ENCODE data around the gene GNPDA2.
"Not testable (repeated sequence)": the region's sequence is repeated elsewhere in the genome, so short reads cannot be mapped to it uniquely, and the experiment has no call there.

Gene GNPDA2

DNA sequence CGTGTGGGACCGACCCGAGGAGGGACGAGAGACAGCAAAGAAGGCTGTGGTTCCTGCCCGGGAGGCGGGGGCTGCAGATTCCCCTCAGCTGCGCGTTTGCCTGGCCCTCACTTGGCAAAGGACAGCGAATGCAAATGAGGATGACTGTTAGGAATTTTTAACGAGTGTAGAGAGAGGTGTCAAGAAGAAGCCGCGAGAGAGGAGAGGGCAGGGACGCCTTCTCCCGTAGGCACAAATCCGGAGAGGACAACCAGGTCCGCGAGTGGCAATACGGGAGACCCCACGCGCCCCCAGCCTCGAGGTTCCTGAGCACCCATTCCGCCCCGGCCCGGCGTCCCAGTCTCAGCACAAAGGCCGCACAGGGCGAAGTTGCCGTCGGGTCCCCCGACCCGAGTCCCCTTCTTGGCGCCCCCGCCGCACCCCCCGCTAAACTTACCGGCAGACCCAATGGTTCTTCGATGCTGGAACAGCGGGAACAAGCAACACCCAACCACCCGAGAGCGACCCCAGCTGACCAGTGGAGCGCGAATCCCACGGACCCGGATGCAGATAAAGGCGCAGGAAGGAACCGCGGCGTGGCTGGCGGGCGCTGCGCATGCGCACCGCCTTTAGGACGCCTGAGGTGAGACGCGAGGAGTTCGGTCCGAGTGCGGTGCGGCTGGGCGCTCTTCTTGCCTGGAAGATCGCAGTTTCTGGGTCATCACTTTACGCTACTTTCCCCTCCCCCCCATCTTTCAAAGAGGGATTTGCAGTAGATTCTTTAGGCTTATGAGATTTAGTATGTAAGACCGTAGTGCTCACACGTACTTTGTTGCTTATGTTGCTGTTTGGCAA is at the start of gene GNPDA2:
GNPDA2 (minus strand) TSS at position 519 of the 834 bp plus-strand sequence. CDS start 4,349 bp downstream, outside the sequence.
- peak; percentile 86 for DNase-seq

- no peak for DNase-seq
Observed at GRCh38 chr4:44772340-44772739, 46.0 kb upstream of the GNPDA2 start.

- no peak for DNase-seq
Observed at GRCh38 chr4:44771789-44772188, 45.4 kb upstream of the GNPDA2 start.

- DNase-seq, result no peak
Observed at GRCh38 chr4:44766453-44766852, 40.1 kb upstream of the GNPDA2 start.

GRCh38 chr4:44765116-44765515 is 38.8 kb upstream of the GNPDA2 start:
- no peak for DNase-seq

DNA sequence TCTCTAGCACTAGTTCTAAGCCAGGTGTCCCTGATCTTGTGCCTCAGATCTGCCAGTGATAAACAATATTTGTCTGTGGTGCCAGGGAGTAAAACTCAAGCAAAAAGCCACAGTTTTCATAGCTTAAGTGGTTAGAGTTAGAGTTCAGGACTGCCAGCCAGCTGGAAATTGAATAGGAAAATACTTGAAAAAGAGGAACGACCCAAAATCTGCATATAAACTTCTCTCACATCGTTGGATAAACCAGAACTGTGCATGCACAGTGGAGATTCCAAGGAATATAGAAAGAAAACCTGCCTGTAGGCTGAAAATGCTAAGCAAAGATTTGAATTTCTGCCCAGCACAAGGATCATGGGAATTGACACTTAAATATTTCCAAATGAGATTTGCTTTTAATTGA is 35.0 kb upstream of the GNPDA2 start:
- no peak for DNase-seq

- no peak for DNase-seq
Observed at GRCh38 chr4:44760142-44760898, 34.0 kb upstream of the GNPDA2 start.

DNA sequence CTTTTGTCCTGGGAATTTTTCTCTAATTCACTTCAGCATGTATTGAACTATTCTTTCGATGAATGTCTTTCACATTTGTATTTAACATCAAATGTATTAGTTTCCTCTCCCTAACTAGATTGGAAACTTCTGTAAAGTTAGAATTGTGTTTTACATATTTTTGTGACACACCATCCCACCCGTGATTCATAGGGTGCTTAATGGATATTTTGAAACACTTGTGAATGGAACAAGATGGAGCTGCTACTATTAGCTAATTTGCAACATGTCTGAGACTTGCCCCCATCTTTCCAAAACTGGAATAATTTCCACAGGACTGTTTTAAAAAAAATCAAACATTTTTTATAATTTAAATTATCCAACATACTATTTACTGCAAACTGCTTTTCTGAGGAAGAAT is 30.2 kb upstream of the GNPDA2 start:
- no peak for DNase-seq

GRCh38 chr4:44740201-44740600 is 13.8 kb upstream of the GNPDA2 start:
- DNase-seq, result no peak

- no peak for DNase-seq
Observed at GRCh38 chr4:44738615-44739014, 12.3 kb upstream of the GNPDA2 start.

DNA sequence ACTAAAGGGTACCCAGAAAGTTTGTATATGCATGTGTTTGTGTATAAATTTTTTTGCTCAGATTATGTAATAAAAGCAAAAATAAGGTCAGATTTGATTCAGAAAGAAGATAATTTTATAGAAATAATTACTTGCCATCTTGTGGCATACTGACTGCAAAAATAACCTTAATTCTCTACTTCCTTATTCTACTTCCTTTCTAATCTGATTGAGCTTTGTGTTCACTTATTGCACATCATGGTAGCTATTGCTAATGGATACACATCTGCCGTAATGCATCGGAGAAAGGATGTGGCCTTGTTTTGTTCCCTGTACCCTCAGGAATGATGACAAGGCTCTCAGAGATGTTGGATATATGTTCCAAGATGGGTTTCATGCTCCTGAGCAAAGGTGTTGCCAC is 10.5 kb upstream of the GNPDA2 start:
- no peak for DNase-seq

DNA sequence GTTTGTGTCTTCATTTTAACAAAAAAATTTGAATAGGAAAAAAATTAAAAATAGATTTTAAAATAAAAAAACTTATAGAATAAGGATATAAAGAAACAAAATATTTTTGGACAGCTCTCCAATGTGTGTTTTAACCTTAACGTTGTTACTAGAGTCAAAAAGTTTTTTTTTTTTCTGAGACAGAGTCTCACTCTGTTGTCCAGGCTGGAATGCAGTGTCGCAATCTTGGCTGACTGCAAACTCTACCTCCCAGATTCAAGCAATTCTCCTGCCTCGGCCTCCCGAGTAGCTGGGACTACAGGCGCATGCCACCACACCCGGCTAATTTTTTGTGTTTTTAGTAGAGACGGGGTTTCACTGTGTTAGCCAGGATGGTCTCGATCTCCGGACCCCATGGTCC is 2.3 kb upstream of the GNPDA2 start:
- DNase-seq, result not testable (repeated sequence)

DNA sequence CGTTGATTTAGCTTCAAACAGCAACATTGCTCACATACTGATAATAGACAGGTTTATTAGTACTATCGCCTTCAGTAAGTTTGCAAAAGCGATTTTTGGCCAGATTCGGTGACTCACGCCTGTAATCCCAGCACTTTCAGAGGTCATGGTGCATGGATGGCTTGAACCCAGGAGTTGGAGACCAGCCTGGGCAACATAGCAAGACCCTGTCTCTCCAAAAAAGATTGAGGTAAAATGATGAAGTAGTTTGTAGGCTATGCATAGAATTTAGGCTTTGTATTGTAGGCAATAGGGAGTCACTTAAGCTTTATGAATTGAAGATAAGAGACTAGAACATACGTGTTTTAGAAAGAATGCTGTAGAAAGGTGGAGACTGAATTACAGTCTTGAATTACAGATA is 1.1 kb upstream of the GNPDA2 start:
- no peak for DNase-seq

GRCh38 chr4:44725726-44726037 is 674 bp downstream of the GNPDA2 start:
- DNase-seq, result no peak

DNA sequence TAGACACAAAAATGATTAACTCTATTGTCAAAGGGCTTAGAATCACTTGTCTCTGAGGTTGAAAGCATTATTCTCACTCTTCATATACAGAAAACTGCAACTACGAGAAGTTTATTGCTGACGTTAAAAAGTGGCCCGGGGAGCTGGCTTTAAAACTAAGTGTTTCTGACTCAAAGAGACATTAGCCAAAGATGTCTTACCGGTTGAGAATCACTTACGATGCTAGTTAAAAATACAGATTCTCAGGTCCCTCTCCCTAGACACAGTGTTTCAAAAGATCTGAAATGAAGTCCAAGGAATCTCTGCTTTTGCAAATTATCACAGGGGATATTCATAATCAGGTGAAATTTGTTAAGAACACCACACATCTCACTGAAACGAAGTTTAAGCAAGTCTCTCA is 1.2 kb downstream of the GNPDA2 start:
- no peak for DNase-seq

- DNase-seq, result no peak
Observed at GRCh38 chr4:44722001-44722400, 4.4 kb downstream of the GNPDA2 start.

DNA sequence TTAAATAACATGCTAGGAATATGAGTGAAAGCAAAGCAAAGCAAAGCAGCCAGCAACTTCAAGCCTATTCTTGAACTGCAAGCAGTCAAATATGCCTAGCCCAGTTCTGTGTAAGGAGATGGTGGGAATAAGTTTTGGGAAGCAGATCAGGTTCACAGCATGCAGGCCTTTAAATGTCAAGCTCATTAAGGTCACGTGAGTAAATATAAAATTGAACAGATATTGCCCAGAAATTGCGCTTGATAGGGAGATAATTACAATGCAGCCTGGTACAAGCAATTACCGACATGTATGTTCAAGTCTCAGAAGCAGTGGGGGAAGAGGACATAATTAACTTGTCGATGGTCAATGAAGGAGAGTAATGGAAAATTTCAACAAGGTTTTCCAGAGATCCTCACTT is 6.0 kb downstream of the GNPDA2 start:
- no peak for DNase-seq

DNA sequence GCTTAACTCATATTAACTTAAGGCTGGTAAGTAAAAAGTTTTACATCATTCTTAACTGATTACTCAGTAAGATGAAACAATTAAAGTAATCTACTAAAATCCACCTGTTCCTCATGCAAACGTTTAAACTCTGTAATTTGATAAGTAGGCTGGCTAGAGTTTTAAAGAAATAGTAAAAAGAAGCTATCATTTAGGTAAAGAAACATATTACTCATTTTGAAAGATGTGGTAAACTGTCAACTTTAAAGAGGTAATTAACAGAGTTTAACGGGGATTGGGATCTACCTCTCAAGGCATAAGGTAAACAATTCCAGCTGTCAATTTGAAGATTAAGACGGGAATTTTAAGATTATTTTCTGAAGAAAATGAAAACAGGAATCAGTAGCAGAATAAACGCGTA is 9.8 kb downstream of the GNPDA2 start:
- no peak for DNase-seq

- DNase-seq, result no peak
Observed at GRCh38 chr4:44713125-44713524, 13.2 kb downstream of the GNPDA2 start.

GRCh38 chr4:44704673-44705072 is 21.7 kb downstream of the GNPDA2 start:
- no peak for DNase-seq

GRCh38 chr4:44701037-44701436 is 25.3 kb downstream of the GNPDA2 start:
- DNase-seq, result no peak

DNA sequence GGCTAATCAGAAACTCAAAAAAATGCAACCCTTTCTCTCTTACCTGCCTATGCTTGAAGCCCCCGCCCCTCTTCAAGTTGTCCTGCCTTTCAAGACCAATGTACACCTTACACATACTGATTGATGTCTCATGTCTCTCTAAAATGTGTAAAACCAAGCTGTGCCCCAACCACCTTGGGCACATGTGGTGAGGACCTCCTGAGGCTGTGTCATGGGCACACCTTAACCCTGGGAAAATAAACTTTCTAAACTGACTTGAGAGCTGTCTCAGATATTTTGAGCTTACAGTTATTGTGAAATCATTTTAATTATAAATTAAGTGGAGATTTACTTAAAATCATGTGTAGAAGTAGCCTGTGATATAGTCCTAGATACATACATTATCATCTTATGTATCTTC is 25.9 kb downstream of the GNPDA2 start:
- no peak for DNase-seq

- DNase-seq, result no peak
Observed at GRCh38 chr4:44684648-44685047, 41.7 kb downstream of the GNPDA2 start.

GRCh38 chr4:44679060-44679459 is 47.3 kb downstream of the GNPDA2 start:
- DNase-seq, result no peak

All from stimulated activated CD4-positive, alpha-beta T cell treated with anti-CD3 and anti-CD28 coated beads, Interleukin-15, amount 100 ng/mL, for 24 hours (primary cell).